Esophagus muscularis mucosa (tissue), 4 donors: ENCODE data around the gene KIZ.

ENCODE experiments used
- EP300 ChIP-seq: sonication (generic); formaldehyde crosslinking; IDR thresholded peaks from one replicate; pipeline ENCODE4 v1.6.1; 2017; ENCODE audit warnings: antibody characterized with exemption
- POLR2A ChIP-seq: fragments of 450-650 bp; IDR thresholded peaks from one replicate; pipeline ENCODE4 v1.6.1; 2017; ENCODE audit warnings: antibody characterized with exemption, moderate library complexity, mild to moderate bottlenecking, low read depth
- POLR2AphosphoS5 ChIP-seq, 2 donors: sonication (generic); formaldehyde crosslinking; IDR thresholded peaks; one replicate each; pipeline ENCODE4 v1.6.1; 2017; ENCODE audit warnings: antibody characterized with exemption in 2 of 2
- TF ChIP-seq, protein P1 (sequence below), 3 experiments: fragments of 200-600 bp in 2 of 3; fragments of 450-650 bp in 1 of 3; sonication (generic) in 2 of 3; IDR thresholded peaks; one replicate each; pipeline ENCODE4 v1.5.1; 2017 to 2019; ENCODE audit warnings: antibody characterized with exemption in 3 of 3, mild to moderate bottlenecking in 2 of 3, moderate library complexity in 1 of 3

DNA sequence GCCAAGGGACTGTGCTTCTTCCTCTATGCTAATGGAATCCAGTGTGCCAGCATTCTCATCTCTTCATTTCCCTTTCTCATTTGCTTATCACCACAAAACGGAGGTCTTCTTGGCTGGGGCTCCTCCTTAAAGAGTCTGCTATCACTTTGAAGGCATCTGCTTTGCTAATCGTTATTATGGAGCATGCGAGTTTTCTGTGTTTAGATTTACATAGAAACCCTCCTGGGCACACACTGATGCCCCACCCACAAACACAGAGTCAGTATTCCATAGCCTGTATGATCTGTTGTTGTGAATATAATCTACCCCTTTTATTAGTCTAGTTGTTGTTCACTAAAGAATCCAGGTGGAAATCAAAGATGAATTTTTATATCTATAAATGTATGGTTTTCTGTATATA, 93.8 kb downstream of the KIZ start:
- TF ChIP-seq, protein P1, sequence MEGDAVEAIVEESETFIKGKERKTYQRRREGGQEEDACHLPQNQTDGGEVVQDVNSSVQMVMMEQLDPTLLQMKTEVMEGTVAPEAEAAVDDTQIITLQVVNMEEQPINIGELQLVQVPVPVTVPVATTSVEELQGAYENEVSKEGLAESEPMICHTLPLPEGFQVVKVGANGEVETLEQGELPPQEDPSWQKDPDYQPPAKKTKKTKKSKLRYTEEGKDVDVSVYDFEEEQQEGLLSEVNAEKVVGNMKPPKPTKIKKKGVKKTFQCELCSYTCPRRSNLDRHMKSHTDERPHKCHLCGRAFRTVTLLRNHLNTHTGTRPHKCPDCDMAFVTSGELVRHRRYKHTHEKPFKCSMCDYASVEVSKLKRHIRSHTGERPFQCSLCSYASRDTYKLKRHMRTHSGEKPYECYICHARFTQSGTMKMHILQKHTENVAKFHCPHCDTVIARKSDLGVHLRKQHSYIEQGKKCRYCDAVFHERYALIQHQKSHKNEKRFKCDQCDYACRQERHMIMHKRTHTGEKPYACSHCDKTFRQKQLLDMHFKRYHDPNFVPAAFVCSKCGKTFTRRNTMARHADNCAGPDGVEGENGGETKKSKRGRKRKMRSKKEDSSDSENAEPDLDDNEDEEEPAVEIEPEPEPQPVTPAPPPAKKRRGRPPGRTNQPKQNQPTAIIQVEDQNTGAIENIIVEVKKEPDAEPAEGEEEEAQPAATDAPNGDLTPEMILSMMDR (IDR thresholded peaks at IDR 0.05), result no peak
- TF ChIP-seq POLR2A (no peak), POLR2AphosphoS5 (IDR thresholded peaks at IDR 0.05) (no peak), EP300 (no peak)
